ENCODE data around the gene SIVA1. TPM values are rescaled to one million over a fixed set of nuclear protein-coding genes. Genes with fewer than 3 reads are reported as not detected.

The SIVA1 gene
- total and polyA plus RNA-seq, 9 of the 15 experiments (the other 6 are each of a cell fraction or from before 2014, with no cell fraction given): 4.2 to 186 (median 54.2) TPM

DNA sequence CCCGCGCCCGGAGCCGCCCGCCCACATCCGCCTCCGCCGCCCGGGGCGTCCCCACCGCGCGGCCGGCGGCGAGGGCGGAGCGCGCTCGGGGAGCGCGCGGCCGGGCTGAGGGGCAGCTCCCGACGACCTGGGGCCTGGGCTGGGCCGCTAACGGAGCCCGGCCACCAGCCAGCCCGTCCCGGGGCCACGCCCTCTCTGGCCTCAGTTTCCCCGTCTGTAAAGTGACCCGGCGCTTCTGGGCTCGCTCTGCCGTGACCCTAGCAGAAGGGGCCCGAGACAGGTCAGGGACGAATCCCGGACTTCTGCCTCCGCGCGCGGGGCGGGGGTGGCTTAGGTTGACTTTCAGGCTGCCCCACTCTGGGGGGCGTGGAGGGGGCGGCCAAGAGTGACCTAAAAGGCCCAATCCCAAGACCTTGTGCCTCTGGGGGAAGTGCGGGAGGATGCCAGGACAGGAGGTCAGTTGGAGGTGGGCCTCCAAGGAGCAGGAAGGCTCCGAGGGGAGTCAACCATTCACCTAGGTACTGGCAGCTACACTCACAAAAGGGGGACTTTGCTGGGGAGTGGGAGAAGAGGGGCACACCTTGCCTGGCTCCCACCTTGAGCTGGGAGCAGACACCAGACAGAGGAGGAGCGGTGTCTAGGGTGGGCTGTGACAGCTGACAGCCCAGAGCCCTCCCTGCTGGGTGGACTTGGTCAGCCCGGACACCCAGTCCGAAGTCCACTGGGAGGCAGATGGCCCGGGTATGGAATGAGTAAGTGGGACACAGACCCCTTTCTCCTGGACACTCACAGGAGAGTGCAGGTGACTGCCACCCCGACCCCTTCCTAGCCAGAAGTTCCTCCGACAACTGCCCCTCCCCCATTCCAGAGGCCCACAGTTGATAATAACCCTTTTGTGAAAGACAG is 43.1 kb downstream of the SIVA1 start:
- Histone ChIP-seq H3K79me2 (ENCODE audit: control insufficient read depth, insufficient read depth, low read length) (peaks cover 45% of the 10 kb centered on the region), H3K9me1 (ENCODE audit: control insufficient read depth, insufficient read depth, low read length) (no peaks in the 10 kb centered on the region), H3K4me1 (replicated peaks in 1 of 2; ENCODE audit: control insufficient read depth in 2 of 2, insufficient read depth in 2 of 2, low read length in 2 of 2) (peaks cover 50 to 91% of the 10 kb centered on the region in 2 experiments), H3K27me3 (ENCODE audit: control insufficient read depth in 2 of 2, insufficient read depth in 2 of 2, low read length in 2 of 2) (no peaks in the 10 kb centered on the region), H3K4me2 (ENCODE audit: insufficient read depth, low read length) (peak overlapping the region; percentile 82), H3K9ac (ENCODE audit: insufficient read depth in 1 of 2, low read depth in 2 of 2, low read length in 2 of 2) (peak overlapping the region; percentile 74 to 91), H3K4me3 (peak overlapping the region; percentile 48), H3K36me3 (ENCODE audit: control insufficient read depth, insufficient read depth, low read length) (peaks cover 24% of the 10 kb centered on the region; the same call in 1 of the 3 replicates), H3K9me3 (replicated peaks; ENCODE audit: control insufficient read depth, insufficient read depth, low read depth, low read length) (no peaks in the 10 kb centered on the region), H3K27ac (ENCODE audit: extremely low read depth, low read depth, low read length) (peak overlapping the region; percentile 80), H4K20me1 (replicated peaks; ENCODE audit: control insufficient read depth, insufficient read depth, low read length) (peaks cover 12% of the 10 kb centered on the region; the same call in 1 of the 2 replicates), H2AFZ (ENCODE audit: low read depth, low read length) (peak overlapping the region; percentile 77)
- peak in 3 of 4 experiments; percentile 33 to 82 (median 67) for DNase-seq (ENCODE audit: extremely low read depth in 1 of 4, low spot score in 3 of 4)
- ChIA-PET POLR2A (interaction anchor here (0.6 to 0.7 kb wide), 2 partner anchors 479 to 505 kb away, joined by 3 to 4 read pairs; no protein-coding TSS in a partner anchor), CTCF (ENCODE audit: low intra/inter-chr PET ratio) (no interaction called here)
- in situ Hi-C loops (cut with MboI): no loop called here
- intact Hi-C loops (cut with micrococcal nuclease): no loop called here
- no TSS peak for BruUV-seq (replicated peaks)
- 5% methylated on average over 30 of the region's 55 CpGs for WGBS (ENCODE audit: insufficient coverage, low coverage, missing lambda C conversion rate)
- ATAC-seq: peak; percentile 55
- peak; percentile 81 for FAIRE-seq
- TF ChIP-seq MXI1 (IDR thresholded peaks at IDR 0.05; ENCODE audit: low read depth, low read length) (no peak), CHD1 (IDR thresholded peaks at IDR 0.05; ENCODE audit: low read length) (no peak), SMARCA5 (IDR thresholded peaks at IDR 0.05) (no peak), JUN (IDR thresholded peaks at IDR 0.05; ENCODE audit: borderline replicate concordance, low read depth, low read length) (no peak), JUN (CRISPR knock-in tag; IDR thresholded peaks at IDR 0.05; ENCODE audit: borderline replicate concordance) (no peak), ARID2 (IDR thresholded peaks at IDR 0.05) (no peak), NR3C1 (CRISPR knock-in tag; IDR thresholded peaks at IDR 0.05) (no peak), ZNF24 (IDR thresholded peaks at IDR 0.05) (no peak), ZBED1 (IDR thresholded peaks at IDR 0.05) (no peak), FOXP1 (CRISPR knock-in tag; IDR thresholded peaks at IDR 0.05) (no peak), MCM7 (IDR thresholded peaks at IDR 0.05) (no peak), ZNF212 (CRISPR knock-in tag; IDR thresholded peaks at IDR 0.05) (no peak), NFRKB (IDR thresholded peaks at IDR 0.05; ENCODE audit: low read depth) (no peak), PHTF2 (CRISPR knock-in tag; IDR thresholded peaks at IDR 0.05) (no peak), ZNF707 (CRISPR knock-in tag; conservative IDR thresholded peaks at IDR 0.05) (no peak), POLR2A (conservative IDR thresholded peaks at IDR 0.05) (peak; percentile 60; the same call in 1 of the 2 replicates), ZNF232 (CRISPR knock-in tag; IDR thresholded peaks at IDR 0.05) (no peak)
- TF ChIP-seq, protein P1, sequence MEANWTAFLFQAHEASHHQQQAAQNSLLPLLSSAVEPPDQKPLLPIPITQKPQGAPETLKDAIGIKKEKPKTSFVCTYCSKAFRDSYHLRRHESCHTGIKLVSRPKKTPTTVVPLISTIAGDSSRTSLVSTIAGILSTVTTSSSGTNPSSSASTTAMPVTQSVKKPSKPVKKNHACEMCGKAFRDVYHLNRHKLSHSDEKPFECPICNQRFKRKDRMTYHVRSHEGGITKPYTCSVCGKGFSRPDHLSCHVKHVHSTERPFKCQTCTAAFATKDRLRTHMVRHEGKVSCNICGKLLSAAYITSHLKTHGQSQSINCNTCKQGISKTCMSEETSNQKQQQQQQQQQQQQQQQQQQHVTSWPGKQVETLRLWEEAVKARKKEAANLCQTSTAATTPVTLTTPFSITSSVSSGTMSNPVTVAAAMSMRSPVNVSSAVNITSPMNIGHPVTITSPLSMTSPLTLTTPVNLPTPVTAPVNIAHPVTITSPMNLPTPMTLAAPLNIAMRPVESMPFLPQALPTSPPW (CRISPR knock-in tag; IDR thresholded peaks at IDR 0.05): peak; percentile 36; the same call in 1 of the 2 replicates
- TF ChIP-seq, protein P2, sequence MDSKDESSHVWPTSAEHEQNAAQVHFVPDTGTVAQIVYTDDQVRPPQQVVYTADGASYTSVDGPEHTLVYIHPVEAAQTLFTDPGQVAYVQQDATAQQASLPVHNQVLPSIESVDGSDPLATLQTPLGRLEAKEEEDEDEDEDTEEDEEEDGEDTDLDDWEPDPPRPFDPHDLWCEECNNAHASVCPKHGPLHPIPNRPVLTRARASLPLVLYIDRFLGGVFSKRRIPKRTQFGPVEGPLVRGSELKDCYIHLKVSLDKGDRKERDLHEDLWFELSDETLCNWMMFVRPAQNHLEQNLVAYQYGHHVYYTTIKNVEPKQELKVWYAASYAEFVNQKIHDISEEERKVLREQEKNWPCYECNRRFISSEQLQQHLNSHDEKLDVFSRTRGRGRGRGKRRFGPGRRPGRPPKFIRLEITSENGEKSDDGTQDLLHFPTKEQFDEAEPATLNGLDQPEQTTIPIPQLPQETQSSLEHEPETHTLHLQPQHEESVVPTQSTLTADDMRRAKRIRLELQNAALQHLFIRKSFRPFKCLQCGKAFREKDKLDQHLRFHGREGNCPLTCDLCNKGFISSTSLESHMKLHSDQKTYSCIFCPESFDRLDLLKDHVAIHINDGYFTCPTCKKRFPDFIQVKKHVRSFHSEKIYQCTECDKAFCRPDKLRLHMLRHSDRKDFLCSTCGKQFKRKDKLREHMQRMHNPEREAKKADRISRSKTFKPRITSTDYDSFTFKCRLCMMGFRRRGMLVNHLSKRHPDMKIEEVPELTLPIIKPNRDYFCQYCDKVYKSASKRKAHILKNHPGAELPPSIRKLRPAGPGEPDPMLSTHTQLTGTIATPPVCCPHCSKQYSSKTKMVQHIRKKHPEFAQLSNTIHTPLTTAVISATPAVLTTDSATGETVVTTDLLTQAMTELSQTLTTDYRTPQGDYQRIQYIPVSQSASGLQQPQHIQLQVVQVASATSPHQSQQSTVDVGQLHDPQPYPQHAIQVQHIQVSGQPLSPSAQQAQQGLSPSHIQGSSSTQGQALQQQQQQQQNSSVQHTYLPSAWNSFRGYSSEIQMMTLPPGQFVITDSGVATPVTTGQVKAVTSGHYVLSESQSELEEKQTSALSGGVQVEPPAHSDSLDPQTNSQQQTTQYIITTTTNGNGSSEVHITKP (IDR thresholded peaks at IDR 0.05; ENCODE audit: partially characterized antibody): peak; percentile 83

All from K562 (cell line).